ENCODE measurements around the gene MLLT1.
A peak's percentile ranks its signal among the peaks of the same experiment; 100 is the strongest.

Gene MLLT1

DNA sequence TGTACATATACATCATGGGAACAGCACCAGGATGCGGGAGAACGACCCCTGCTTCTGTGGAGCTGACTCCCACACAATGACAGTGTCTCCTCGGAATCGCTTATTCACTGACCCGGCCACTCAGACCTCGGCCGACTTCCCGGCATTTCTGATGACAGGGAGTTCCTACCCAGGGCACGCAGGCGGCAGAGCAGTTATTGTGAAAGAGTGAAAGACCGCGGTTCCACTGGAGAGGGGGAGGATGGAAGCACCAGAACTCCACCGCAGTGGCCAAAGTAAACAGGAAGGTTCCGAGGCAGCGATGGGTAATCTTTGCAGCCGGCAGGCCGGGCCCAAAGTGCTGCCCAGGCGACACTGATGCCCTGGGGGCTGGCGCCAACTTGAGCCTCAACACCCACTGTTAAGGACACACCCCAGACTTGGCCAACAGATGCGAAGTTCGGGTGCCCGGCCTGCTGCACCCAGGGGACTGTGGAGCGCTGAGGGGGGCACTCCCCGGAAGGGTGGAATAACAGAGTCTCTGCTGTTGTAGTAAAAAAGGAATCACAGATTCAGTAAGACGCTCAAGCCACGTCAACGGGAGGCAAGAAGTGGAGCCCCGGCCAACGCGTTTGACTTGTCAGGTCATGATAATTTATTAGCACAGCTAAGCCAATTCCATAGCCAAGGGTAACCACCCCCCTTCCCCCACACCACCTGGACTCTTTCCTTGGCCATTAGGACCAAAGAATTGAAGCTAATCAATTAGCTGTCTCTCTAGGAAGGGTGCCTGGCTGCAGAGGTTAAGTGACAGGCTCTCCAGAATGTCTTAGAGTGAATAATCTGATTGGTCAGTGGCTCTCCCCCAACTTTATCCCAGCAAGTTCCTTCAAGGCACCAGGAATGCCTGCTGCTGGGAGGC, 5.8 kb downstream of the MLLT1 start:
- DNase-seq = peak in 1 of 2 donors; percentile 53

DNA sequence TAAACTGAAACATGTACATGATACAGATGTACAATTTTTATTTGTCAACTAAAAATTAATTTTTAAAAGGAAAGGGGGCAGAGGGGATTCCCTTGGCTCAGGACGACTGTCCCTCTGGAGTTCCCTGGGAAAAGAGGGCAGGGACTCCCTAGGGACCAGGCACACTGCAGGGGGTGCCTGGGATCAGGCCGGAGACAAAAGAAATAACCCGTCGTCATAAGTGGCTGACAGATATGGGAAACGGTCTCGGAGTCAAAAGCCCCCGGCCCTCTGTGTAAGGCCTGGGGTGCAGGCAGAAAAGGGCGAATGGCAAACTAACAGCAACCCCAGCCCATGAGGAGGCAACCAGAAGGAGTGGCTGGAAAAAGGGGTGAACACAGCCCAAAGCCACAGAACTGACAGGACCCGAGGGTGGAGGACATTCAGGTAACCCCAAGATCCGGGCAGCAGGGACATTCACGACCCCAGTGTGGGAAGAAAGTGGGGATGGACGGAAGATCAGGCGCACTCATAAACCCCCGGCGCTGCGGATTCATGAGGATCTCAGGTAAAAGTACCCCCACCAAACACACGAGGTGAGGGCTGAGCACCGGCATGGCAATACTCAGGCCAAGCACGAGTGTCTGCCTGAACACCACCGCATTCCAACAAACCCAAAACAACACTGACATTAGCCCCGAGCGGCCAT, 6.7 kb downstream of the MLLT1 start:
- DNase-seq = no peak

DNA sequence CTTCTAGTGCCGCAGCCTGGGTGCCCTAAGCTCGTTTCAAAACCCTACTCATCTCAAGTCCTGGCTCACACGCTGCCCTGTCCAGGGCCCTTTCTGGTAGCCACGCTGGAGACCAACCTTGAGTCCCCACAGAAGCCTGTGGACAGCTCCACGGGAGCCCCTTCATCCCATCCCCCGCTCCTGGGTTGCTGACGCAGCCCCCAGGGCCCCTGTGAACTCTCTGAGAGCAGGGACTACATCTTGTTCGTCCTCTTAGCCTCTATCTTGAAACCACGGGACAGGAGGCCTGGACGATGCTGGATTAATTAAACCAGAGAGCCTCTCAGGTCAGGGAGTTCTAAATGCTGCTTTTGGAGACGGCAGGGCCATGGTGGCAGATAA, 7.4 kb downstream of the MLLT1 start:
- DNase-seq = no peak

DNA sequence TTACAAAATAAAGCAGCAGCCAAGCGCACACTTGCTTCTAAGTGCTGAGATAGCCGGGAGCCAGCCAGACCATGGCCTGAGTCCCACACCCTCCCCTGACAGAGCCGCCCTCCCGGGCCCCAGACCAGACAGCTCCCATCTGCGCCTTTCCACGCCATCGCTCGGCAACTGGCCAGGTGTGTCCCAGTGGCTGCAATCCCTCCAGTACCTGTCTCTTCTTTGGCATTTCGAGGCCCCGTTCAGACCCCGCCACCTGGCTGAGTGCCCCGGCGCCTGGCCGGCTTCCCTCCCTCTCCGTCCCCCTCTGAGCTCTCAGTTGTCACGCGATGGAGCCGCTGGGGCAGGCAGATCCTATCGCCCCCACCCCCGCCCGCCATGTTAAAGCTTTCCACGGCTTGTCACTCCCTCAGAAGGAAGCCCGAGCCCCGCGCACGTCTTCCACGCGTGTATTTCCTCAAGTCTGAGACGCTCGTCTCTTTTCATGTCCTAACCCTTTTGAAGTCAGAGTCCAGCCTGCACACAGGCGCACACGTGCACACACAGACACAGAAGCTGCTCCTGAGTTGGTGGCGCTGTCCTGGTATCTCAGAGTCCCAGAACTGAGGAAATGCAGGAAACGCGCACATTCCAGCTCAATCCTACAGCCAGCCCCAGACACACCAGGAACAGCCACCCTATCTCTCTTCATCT, 7.9 kb downstream of the MLLT1 start:
- no peak for DNase-seq

DNA sequence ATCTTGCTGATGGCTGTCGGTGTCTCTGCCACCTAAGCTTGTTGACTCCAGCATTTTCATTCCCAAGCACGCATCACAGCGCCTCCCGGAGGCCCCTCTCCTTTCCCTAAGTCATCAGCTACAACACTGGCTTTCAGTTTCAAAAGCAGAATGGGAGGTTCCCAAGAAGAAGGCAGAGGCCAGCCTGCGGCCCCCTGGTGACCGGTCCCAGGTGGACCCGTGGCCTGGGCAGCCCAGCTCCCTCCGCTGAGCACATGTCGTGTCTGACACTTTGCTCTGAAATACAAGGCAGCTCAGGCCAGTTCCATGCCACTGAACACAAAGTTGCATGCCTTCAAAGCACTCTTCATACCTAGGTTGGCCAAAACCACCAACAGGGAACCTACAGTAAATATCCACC, 8.5 kb downstream of the MLLT1 start:
- no peak for DNase-seq

DNA sequence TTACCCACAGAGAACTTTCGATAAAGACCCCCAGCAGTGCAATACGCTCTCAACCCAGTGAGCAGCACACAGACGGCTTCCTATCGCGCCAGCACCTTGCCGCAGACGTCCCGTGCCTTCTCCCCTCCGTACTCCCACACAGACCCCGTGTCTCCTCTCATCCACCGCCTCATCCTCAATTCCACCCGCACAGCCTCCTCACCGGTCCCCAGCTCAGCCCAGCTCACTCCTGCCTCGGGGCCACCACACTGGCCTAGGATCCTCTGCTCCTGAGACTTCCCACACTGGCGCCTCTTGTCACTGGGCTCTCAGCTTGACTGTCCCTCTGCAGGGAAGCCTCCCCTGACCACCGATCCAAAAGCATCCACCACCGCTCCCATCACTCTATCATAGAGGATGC, 9.0 kb downstream of the MLLT1 start:
- no peak for DNase-seq

DNA sequence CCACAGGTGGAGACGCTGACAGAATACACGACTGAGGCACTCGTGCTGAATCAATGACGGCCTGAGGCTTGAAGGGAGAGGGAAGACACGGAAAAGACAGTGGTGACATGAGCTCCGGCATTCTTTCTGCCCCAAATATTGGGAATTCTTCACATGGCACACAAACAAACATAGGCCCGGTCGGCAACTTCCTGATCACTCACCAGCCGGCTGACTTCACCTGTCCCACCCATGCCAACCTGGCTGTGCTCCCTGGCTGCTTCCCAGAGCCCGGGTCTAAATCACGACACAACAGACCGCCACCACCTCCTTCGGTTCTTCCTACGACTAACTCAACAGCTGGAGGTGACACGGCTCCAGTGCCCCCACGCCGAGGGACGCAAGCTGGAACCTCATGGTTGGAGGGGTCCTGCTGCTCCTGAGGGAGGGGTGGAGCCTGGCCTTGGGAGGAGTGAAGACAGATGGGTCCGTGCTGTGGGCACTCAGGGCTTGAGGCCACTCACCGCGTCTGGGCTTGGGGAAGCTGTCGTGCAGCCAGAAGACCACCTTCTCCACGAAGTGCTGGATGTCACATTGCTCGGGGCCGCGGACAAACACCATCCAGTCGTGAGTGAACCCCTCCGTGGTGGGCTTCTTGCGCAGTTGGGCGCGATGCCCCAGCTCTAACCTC, 9.6 kb downstream of the MLLT1 start:
- DNase-seq = no peak

DNA sequence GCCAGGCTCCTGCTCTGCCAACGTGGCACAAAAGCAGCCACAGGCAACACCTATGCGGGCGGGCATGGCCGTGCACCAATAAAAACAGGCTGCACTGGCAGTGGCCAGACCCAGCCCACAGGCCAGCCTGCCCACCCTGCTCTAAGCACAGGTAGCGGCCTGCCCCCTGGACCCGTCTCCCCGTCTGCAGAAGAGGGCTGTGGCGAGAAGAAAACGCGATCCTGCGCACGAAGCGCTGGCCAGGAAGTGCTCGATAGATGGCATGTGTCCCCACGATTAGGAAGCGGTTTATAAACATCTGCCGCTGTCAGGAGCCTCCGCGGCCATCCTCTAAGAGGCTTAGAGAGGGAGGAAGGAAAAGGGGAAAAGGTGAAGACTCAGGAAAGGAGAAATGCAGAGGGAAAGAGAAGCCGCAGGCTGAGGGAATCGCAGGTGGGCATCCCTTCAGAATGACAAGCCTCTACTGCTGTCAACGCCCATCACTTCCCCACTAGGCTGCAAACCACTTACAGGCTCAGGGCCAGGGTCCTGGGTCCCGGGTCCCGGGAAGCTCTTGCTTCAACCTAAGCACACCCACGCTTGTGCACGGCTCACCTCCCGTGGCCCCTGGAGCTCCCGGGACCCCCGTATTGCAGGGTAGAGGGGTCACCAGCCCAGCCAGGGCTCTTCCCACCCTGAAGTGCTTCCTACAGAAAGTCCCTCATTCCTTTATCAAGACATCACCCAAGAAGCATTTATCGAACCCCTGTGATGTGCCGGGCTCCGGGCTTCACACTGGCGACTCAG, 10.5 kb downstream of the MLLT1 start:
- no peak for DNase-seq

DNA sequence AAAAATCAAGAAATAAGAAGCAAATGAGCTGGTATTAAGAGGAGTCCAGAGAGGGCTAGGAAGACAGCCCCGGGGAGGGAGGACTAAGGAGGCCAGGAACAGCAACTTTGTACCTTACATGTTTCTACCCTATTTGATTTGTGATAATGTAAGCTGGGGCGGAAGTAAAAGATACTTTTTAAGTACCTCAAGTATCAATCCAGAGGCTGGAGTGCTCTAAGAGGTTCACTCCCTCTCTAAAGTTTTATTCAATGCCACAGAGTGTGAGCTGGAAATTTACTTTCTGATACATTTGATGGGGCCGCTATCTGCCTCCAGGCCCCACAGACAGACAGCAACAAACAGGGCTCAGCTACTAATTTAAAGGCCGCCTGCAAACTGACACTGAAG, 11.4 kb downstream of the MLLT1 start:
- no peak for DNase-seq

DNA sequence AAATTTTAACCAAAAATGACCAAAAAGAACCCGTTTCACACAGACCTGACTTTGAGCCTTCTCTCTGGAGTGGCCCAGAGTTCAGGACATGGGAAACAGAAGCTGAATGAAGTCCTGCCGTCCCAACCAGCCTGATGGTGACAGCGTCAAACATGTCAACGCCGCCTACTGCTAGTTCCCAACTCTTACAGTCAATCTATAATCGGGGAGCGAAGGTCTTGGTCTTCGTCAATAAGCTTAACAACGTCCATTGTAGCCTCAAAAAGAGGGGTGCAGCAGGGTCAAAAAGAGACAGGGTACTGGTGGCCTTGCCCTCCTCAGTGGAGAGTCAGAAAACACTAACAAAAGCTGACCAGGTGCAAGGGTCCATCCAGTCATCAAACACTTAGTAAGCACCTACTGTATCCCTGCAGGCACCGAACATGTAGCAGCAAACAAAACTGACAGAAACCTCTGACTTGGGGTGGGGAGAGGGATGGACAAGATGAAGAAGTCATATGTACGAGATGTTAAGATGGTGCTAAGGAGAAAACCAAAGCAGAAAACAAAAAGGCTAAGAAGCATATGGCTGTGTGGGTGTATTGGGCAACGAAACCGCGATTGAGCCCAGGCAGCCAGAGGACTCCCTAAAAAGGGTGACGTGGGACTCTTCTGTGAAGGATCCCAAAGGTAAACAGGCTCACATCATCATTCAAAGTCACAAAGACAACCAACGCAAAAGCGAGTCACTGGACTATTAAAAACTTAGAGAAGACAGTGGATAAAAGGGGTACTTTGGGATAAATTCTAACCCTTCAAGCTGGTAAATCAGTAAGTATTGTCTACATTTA, 12.0 kb downstream of the MLLT1 start:
- DNase-seq = no peak

DNA sequence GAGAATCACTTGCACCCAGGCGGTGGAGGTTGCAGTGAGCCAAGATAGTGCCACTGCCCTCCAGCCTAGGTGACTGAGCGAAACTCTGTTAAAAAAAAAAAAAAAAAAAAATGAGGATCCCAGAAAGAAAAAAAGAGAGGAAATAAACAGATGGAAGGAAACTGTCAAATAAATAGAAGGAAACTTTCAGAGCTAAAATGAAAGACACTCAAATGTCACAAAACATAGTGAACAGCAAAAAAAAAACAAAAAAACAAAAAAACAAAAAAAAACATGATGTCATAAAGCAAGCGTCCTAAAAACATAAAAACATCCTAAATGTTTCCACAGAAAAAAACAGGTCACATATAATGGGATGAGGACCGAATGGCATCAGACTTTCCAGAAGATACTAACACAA, 15.0 kb downstream of the MLLT1 start:
- no peak for DNase-seq

DNA sequence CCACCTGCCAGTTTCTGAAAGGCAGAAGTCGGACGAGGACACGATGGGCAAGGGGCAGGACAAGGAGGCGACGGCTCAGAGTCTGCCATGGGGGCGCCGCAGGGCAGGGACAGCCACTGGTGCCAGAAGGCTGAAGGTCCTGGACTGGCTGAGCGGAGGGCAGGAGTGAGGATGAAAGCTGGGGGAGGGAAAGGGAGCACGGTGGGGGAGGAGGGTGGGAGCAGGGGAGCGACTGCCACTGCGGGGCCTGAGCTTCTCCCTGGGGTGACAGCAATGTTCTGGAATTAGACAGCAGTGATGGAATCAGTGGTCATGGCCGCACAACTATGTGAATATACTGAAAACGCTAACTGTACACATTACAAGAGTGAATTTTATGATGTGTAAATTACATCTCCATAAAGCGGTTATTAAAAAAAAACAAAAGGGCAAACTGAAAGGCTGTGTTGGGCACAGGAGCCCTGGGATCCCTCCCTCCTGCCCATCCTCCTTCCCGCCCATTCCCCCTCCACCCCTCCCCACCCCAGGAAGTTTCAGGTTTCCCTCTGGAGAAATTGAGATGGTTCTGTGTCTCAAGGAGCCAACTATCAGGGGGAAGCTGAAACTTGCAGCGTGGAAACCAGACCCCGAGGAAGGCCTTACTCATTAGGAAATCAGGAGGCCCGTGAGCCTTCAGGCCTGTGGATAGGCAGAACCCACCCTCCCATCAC, 15.9 kb downstream of the MLLT1 start:
- no peak for DNase-seq

DNA sequence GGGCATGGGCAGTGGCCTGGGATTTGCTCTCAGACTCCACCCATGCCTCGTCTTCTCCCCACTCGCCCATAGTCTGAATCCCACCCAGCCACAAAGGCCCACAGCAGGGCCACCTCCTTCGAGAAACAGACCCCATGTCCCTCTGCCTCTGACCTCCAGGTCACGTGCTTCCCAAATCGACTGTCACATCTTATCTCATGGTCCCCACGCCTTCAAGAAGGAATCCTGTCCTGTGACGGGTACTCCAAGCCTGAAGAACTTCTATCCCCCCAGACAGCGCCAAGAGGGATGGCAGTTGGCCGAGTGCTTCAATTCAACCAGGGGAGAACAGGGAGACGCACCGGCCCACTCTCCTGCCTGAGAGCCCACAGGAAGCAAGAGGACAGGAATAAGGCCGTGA, 16.5 kb downstream of the MLLT1 start:
- DNase-seq = no peak

DNA sequence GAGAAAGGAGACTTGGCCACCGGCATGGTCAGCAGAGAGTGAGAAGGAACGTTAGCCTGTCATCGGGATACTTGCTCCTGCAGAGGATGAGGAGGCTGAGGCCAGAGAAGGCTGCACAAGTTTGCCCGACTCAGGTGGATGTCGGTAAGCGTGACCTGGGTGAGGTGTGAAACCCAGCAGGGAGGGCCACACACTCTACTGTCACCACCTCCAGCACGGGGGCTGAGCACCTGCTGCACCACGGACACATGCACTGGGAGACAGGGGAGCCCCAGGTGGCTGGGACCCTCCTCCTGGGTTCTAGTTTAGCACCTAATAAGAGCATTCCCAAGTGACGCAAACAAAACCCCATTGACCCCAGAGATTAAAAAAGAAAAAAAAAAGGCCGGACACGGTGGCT, 17.3 kb downstream of the MLLT1 start:
- DNase-seq = no peak

DNA sequence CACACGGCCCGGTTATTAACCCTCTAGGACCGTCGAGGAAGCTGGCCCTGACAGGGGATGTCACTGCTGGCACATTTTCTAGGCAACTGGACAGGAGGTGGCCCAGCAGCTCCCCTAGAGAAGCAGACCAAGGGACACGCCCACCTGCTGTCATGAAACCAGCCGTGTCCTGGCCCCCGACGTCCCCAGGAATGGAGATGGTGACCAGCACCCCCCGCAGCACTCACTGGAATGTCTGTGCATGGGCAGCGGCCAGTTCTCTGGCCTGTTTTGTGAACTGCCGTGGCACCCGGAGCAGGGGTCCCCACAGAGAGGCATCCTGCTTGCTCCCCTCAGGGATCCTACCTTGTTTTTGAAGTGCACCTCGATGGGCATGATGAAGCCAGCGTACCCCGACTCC, 17.9 kb downstream of the MLLT1 start:
- DNase-seq = no peak

DNA sequence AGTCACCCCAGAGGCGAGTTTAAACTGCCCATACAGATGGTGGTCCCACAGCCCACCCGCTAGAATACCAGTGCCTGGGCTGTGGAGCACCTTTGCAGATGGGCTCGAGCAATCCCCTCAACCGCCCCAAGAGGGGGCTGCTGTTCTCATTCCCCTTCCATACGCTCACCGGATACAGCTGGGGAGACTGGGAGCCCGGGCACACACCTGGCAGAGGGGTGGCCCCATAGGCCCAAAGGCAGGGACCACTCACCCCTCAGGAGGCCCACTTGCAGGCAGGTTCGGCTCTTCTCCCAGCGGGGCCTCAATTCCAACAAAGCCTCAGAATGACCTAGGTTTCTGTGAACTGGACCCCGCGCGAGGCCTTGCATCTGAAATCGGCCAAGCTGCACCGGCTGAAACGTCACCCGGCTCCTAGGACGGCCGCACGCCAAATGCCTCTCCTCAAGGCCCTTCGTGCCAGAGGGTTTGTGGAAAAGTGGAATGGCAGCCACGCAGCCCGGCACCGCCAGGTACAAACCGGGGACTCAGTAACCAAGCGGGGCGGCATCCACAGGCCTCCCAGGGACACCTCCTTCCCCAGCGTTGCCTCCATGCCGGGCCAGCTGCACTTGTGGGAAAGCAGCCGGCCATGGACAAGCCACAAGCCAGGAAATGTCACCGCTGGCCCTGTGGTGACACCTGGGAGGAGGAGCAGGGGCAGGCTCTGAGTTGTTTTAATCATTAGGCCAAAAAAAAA, 18.7 kb downstream of the MLLT1 start:
- DNase-seq = peak; percentile 23 to 27

DNA sequence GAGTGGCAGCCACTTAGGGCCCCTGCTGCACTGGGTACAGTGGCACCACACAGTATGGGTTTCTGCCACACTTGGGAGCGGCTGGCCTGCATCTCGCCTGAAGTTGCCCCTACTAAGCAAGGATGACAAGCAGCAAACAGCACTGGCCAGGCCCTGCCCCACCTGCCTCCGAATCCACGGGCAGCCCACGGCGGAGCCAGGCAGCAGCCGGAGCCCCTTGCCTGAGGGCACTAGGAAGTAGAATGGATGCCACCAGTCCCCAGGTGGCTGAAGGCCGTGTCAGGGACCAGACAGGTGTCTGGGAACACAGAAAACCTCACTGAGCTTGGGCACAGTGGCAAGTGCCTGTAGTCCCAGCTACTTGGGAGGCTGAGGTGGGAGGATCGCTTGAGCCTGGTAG, 19.4 kb downstream of the MLLT1 start:
- no peak for DNase-seq

DNA sequence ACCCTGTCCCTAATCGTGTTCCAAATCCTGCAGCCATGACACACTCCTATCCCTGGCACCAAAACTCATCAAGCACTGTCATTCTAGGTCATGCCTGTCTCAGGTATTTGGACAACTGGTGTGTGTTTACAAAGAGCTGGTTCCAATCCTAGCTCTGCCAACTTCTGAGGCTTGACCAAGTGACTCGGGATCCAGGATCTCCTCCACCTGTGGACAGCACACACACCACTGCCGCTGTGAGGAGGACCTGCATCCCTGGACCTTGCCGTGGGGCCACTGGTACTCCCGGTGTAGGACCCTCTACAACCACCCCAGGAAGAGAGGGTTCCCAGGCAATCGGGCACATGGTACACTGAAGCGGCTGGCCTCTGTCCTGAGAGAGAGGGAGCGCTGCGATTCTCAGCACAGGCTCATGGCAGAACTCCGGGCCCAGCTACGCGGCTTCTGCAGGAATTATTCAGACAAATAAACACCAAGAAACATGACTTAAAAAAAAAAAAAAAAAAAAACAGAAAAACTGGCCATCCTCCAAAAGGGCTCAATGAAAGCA, 20.4 kb downstream of the MLLT1 start:
- DNase-seq = no peak

DNA sequence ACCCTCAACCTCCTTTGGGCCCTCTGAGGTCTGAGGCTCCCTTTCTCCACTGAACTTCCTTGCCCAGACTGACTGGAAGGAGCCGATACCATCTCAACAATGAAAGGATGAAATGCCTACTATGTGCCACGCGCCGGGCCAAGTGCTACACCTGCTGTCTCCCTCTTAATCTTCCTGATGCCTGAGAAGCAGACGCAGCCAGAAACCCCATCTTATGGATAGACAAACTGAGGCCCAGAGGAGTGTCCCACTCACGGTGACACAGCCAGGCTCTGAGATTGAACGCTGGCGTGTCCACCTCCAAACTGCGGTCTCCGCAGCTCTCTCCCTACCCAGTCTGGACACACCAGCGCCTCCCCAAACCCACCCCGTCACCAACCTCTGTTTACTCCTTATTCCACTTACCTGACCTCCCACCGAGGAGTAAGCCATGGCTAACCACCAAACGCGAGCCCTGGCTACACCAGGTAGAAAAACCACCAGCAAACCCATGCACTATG, 20.9 kb downstream of the MLLT1 start:
- no peak for DNase-seq
